Measurements from ENCODE around the gene RFX2.
"Not testable (repeated sequence)": the region's sequence is repeated elsewhere in the genome, so short reads cannot be mapped to it uniquely, and the experiment has no call there.

RFX2 gene

GRCh38 chr19:6026390-6027227, 83.7 kb downstream of the RFX2 start:
- Histone ChIP-seq H3K4me3 (ENCODE audit: control insufficient read depth in 1 of 7, extremely low read depth in 1 of 7, insufficient read depth in 4 of 7, low read depth in 2 of 7, low read length in 6 of 7) (no peak overlapping the region), H3K36me3 (ENCODE audit: control insufficient read depth in 4 of 4, insufficient read depth in 4 of 4, low read length in 3 of 4) (peaks cover 2 to 32% (median 11%) of the 10 kb centered on the region in 4 experiments), H3K27ac (ENCODE audit: insufficient read depth in 1 of 2, low read depth in 1 of 2, low read length in 2 of 2, poor library complexity in 1 of 2, severe bottlenecking in 2 of 2) (no peak overlapping the region), H3K4me1 (ENCODE audit: control extremely low read depth in 1 of 4, control insufficient read depth in 4 of 4, insufficient read depth in 4 of 4, low read length in 3 of 4) (peaks cover 0 to 5% (median 2%) of the 10 kb centered on the region in 4 experiments), H3K9me3 (ENCODE audit: control extremely low read depth in 1 of 5, control insufficient read depth in 4 of 5, insufficient read depth in 2 of 5, low read depth in 1 of 5, low read length in 4 of 5) (peaks cover 0 to 5% (median 0%) of the 10 kb centered on the region in 5 experiments), H3K27me3 (replicated peaks in 2 of 5; ENCODE audit: control insufficient read depth in 4 of 5, insufficient read depth in 5 of 5, low read length in 4 of 5) (no peaks in the 10 kb centered on the region)
- 97% methylated on average over 27 of the region's 30 CpGs for WGBS (ENCODE audit: insufficient coverage)
- DNase-seq = no peak
- POLR2A ChIA-PET = no interaction called here
- CTCF ChIA-PET = interaction anchor here (0.6 to 0.9 kb wide), 2 partner anchors 14 to 199 kb away, joined by 3 read pairs; no protein-coding TSS in a partner anchor

GRCh38 chr19:6024756-6025155, 85.5 kb downstream of the RFX2 start:
- H3K27me3 ChIP-seq (replicated peaks in 2 of 5; ENCODE audit: control insufficient read depth in 4 of 5, insufficient read depth in 5 of 5, low read length in 4 of 5); CTCF ChIA-PET; POLR2A ChIA-PET; H3K27ac ChIP-seq (ENCODE audit: insufficient read depth in 1 of 2, low read depth in 1 of 2, low read length in 2 of 2, poor library complexity in 1 of 2, severe bottlenecking in 2 of 2); H3K9me3 ChIP-seq (ENCODE audit: control extremely low read depth in 1 of 5, control insufficient read depth in 4 of 5, insufficient read depth in 2 of 5, low read depth in 1 of 5, low read length in 4 of 5); DNase-seq; H3K4me1 ChIP-seq (ENCODE audit: control extremely low read depth in 1 of 4, control insufficient read depth in 4 of 4, insufficient read depth in 4 of 4, low read length in 3 of 4); H3K4me3 ChIP-seq (ENCODE audit: control insufficient read depth in 1 of 7, extremely low read depth in 1 of 7, insufficient read depth in 4 of 7, low read depth in 2 of 7, low read length in 6 of 7): not testable (repeated sequence)
- WGBS (ENCODE audit: insufficient coverage) = 98% methylated on average over 21 of the region's 27 CpGs
- H3K36me3 ChIP-seq (ENCODE audit: control insufficient read depth in 4 of 4, insufficient read depth in 4 of 4, low read length in 3 of 4) = peaks cover 2 to 27% (median 14%) of the 10 kb centered on the region in 4 experiments

GRCh38 chr19:6023936-6024335, 86.4 kb downstream of the RFX2 start:
- Histone ChIP-seq H3K4me3 (ENCODE audit: control insufficient read depth in 1 of 7, extremely low read depth in 1 of 7, insufficient read depth in 4 of 7, low read depth in 2 of 7, low read length in 6 of 7) (no peak overlapping the region), H3K27ac (ENCODE audit: insufficient read depth in 1 of 2, low read depth in 1 of 2, low read length in 2 of 2, poor library complexity in 1 of 2, severe bottlenecking in 2 of 2) (no peak overlapping the region), H3K27me3 (replicated peaks in 2 of 5; ENCODE audit: control insufficient read depth in 4 of 5, insufficient read depth in 5 of 5, low read length in 4 of 5) (no peaks in the 10 kb centered on the region), H3K36me3 (ENCODE audit: control insufficient read depth in 4 of 4, insufficient read depth in 4 of 4, low read length in 3 of 4) (peaks cover 2 to 24% (median 15%) of the 10 kb centered on the region in 4 experiments), H3K4me1 (ENCODE audit: control extremely low read depth in 1 of 4, control insufficient read depth in 4 of 4, insufficient read depth in 4 of 4, low read length in 3 of 4) (peaks cover 0 to 5% (median 4%) of the 10 kb centered on the region in 4 experiments), H3K9me3 (ENCODE audit: control extremely low read depth in 1 of 5, control insufficient read depth in 4 of 5, insufficient read depth in 2 of 5, low read depth in 1 of 5, low read length in 4 of 5) (no peaks in the 10 kb centered on the region)
- 98% methylated on average over 10 of the region's 12 CpGs for WGBS (ENCODE audit: insufficient coverage)
- DNase-seq = no peak
- CTCF ChIA-PET = interaction anchor here (1.5 to 2.4 kb wide), 4 partner anchors 11 to 221 kb away, joined by 3 to 14 read pairs (median 9); partner anchors contain the start of gene NRTN
- POLR2A ChIA-PET = no interaction called here

GRCh38 chr19:6023085-6023682, 87.1 kb downstream of the RFX2 start:
- WGBS (ENCODE audit: insufficient coverage) = 88% methylated on average over 18 of the region's 21 CpGs
- peak in 2 of 3 donors; percentile 13 to 26 for DNase-seq
- CTCF ChIA-PET = interaction anchor here (1.0 to 2.7 kb wide), 19 partner anchors 10 to 249 kb away, joined by 3 to 17 read pairs (median 5); partner anchors contain the start of gene NRTN
- no peak overlapping the region for H3K4me3 ChIP-seq (ENCODE audit: control insufficient read depth in 1 of 7, extremely low read depth in 1 of 7, insufficient read depth in 4 of 7, low read depth in 2 of 7, low read length in 6 of 7)
- POLR2A ChIA-PET = no interaction called here
- H3K4me1 ChIP-seq (ENCODE audit: control extremely low read depth in 1 of 4, control insufficient read depth in 4 of 4, insufficient read depth in 4 of 4, low read length in 3 of 4) = peaks cover 0 to 5% (median 4%) of the 10 kb centered on the region in 4 experiments
- no peaks in the 10 kb centered on the region for H3K27me3 ChIP-seq (replicated peaks in 2 of 5; ENCODE audit: control insufficient read depth in 4 of 5, insufficient read depth in 5 of 5, low read length in 4 of 5)
- H3K9me3 ChIP-seq (ENCODE audit: control extremely low read depth in 1 of 5, control insufficient read depth in 4 of 5, insufficient read depth in 2 of 5, low read depth in 1 of 5, low read length in 4 of 5) = no peaks in the 10 kb centered on the region
- no peak overlapping the region for H3K27ac ChIP-seq (ENCODE audit: insufficient read depth in 1 of 2, low read depth in 1 of 2, low read length in 2 of 2, poor library complexity in 1 of 2, severe bottlenecking in 2 of 2)
- peaks cover 2 to 24% (median 15%) of the 10 kb centered on the region in 4 experiments for H3K36me3 ChIP-seq (ENCODE audit: control insufficient read depth in 4 of 4, insufficient read depth in 4 of 4, low read length in 3 of 4)

GRCh38 chr19:6022570-6023064, 87.7 kb downstream of the RFX2 start:
- Histone ChIP-seq H3K4me1 (ENCODE audit: control extremely low read depth in 1 of 4, control insufficient read depth in 4 of 4, insufficient read depth in 4 of 4, low read length in 3 of 4) (peaks cover 0 to 5% (median 4%) of the 10 kb centered on the region in 4 experiments), H3K36me3 (ENCODE audit: control insufficient read depth in 4 of 4, insufficient read depth in 4 of 4, low read length in 3 of 4) (peaks cover 2 to 23% (median 15%) of the 10 kb centered on the region in 4 experiments), H3K27ac (ENCODE audit: insufficient read depth in 1 of 2, low read depth in 1 of 2, low read length in 2 of 2, poor library complexity in 1 of 2, severe bottlenecking in 2 of 2) (no peak overlapping the region), H3K4me3 (ENCODE audit: control insufficient read depth in 1 of 7, extremely low read depth in 1 of 7, insufficient read depth in 4 of 7, low read depth in 2 of 7, low read length in 6 of 7) (no peak overlapping the region), H3K27me3 (replicated peaks in 2 of 5; ENCODE audit: control insufficient read depth in 4 of 5, insufficient read depth in 5 of 5, low read length in 4 of 5) (no peaks in the 10 kb centered on the region), H3K9me3 (ENCODE audit: control extremely low read depth in 1 of 5, control insufficient read depth in 4 of 5, insufficient read depth in 2 of 5, low read depth in 1 of 5, low read length in 4 of 5) (no peaks in the 10 kb centered on the region)
- CTCF ChIA-PET = interaction anchor here (0.8 to 2.7 kb wide), 22 partner anchors 9 to 297 kb away, joined by 3 to 17 read pairs (median 5); partner anchors contain the start of gene NRTN
- WGBS (ENCODE audit: insufficient coverage) = 68% methylated on average over 14 of the region's 16 CpGs
- DNase-seq = no peak
- POLR2A ChIA-PET = interaction anchor here (1.0 kb wide), 1 partner anchor 55 kb away, joined by 3 read pairs; no protein-coding TSS in a partner anchor

- Histone ChIP-seq H3K27me3 (replicated peaks in 2 of 5; ENCODE audit: control insufficient read depth in 4 of 5, insufficient read depth in 5 of 5, low read length in 4 of 5) (no peaks in the 10 kb centered on the region), H3K4me1 (ENCODE audit: control extremely low read depth in 1 of 4, control insufficient read depth in 4 of 4, insufficient read depth in 4 of 4, low read length in 3 of 4) (peaks cover 0 to 5% (median 4%) of the 10 kb centered on the region in 4 experiments), H3K4me3 (ENCODE audit: control insufficient read depth in 1 of 7, extremely low read depth in 1 of 7, insufficient read depth in 4 of 7, low read depth in 2 of 7, low read length in 6 of 7) (no peak overlapping the region), H3K27ac (ENCODE audit: insufficient read depth in 1 of 2, low read depth in 1 of 2, low read length in 2 of 2, poor library complexity in 1 of 2, severe bottlenecking in 2 of 2) (no peak overlapping the region), H3K9me3 (ENCODE audit: control extremely low read depth in 1 of 5, control insufficient read depth in 4 of 5, insufficient read depth in 2 of 5, low read depth in 1 of 5, low read length in 4 of 5) (no peaks in the 10 kb centered on the region), H3K36me3 (ENCODE audit: control insufficient read depth in 4 of 4, insufficient read depth in 4 of 4, low read length in 3 of 4) (peaks cover under 1 to 18% (median 14%) of the 10 kb centered on the region in 4 experiments)
- DNase-seq = peak; percentile 80 to 90 (median 86)
- CTCF ChIA-PET = interaction anchor here (0.8 to 2.7 kb wide), 22 partner anchors 9 to 298 kb away, joined by 3 to 17 read pairs (median 5); partner anchors contain the start of gene NRTN
- 50% methylated on average over 22 of the region's 29 CpGs for WGBS (ENCODE audit: insufficient coverage)
- POLR2A ChIA-PET = interaction anchor here (1.0 kb wide), 1 partner anchor 54 kb away, joined by 3 read pairs; no protein-coding TSS in a partner anchor
Observed at GRCh38 chr19:6021878-6022569, 88.3 kb downstream of the RFX2 start.
